Bone marrow (tissue), 2 donors: ENCODE results near the gene NXPE4.
"Not testable (repeated sequence)": the region's sequence is repeated elsewhere in the genome, so short reads cannot be mapped to it uniquely, and the experiment has no call there.

Experiments used
- DNase-seq, 2 donors: peaks; one replicate each; lab custom pipeline; 2025; lab: John Stamatoyannopoulos, UW

Gene NXPE4

DNA sequence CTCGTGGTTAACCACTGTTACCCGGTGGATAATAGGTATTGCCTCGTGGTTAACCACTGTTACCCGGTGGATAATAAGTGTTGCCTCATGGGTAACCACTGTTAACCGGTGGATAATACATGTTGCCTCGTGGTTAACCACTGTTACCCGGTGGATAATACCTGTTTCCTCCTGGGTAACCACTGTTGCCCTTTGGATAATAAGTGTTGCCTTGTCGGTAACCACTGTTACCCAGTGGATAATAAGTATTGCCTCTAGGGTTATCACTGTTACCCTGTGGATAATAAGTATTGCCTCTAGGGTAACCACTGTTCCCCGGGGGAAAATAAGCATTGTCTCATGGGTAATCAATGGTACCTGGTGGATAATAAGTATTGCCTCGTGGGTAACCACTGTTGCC is 15.0 kb upstream of the NXPE4 start:
- no peak for DNase-seq

DNA sequence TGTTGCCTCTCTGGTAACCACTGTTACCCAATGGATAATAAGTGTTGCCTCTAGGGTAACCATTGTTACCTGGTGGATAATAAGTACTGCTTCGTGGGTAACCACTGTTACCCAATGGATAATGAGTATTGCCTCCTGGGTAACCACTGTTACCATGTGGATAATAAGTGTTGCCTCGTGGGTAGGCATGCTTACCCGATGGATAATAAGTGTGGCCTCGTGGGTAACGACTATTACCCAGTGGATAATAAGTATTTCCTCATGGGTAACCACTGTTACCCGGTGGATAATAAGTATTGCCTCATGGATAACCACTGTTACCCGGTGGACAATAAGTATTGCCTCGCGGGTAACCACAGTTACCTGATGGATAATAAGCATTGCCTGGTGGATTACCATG is 13.8 kb upstream of the NXPE4 start:
- DNase-seq, result no peak

DNA sequence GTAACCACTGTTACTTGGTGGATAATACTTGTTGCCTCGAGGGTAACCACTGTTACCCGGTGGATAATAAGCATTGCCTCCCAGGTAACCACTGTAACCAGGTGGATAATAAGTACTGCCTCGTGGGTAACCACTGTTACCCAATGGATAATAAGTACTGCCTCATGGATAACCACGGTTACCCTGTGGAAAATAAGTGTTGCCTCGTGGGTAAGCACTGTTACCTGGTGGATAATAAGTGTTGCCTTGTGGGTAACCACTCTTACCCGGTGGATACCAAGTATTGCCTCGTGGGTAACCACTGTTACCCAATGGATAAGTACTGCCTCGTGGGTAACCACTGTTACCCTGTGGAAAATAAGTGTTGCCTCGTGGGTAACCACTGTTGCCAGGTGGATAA is 13.0 kb upstream of the NXPE4 start:
- DNase-seq, result not testable (repeated sequence)

DNA sequence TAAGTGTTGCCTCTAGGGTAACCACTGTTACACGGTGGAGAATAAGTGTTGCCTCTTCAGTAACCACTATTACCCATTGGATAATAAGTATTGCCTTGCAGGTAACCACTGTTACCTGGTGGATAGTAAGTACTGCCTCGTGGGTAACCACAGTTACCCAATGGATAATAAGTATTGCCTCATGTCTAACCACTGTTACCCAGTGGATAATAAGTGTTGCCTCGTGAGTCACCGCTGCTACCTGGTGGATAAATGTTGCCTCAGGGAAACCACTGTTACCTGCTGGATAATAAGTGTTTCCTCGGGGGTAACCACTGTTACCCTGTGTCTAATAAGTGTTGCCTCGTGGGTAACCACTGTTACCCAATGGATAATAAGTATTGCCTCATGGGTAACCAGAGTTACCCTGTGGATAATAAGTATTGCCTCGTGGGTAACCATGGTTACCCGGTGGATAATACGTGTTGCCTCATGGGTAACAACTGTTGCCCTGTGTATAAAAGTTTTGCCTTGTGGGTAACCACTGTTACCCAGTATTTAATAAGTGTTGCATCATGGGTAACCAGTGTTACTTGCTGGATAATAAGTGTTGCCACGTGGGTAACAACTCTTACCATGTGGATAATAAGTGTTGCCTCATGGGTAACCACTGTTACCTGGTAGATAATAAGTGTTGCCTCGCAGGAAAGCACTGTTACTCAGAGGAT is 12.3 kb upstream of the NXPE4 start:
- DNase-seq, result no peak

DNA sequence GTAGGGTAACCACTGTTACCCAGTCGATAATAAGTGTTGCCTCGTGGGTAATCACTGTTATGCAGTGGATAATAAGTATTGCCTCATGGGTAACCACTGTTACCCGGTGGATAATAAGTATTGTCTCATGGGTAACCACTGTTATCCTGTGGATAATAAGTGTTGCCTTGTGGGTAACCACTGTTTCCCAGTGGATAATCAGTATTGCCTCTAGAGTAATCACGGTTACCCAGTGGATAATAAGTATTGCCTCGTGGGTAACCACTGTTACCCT is 11.2 kb upstream of the NXPE4 start:
- not testable (repeated sequence) for DNase-seq

DNA sequence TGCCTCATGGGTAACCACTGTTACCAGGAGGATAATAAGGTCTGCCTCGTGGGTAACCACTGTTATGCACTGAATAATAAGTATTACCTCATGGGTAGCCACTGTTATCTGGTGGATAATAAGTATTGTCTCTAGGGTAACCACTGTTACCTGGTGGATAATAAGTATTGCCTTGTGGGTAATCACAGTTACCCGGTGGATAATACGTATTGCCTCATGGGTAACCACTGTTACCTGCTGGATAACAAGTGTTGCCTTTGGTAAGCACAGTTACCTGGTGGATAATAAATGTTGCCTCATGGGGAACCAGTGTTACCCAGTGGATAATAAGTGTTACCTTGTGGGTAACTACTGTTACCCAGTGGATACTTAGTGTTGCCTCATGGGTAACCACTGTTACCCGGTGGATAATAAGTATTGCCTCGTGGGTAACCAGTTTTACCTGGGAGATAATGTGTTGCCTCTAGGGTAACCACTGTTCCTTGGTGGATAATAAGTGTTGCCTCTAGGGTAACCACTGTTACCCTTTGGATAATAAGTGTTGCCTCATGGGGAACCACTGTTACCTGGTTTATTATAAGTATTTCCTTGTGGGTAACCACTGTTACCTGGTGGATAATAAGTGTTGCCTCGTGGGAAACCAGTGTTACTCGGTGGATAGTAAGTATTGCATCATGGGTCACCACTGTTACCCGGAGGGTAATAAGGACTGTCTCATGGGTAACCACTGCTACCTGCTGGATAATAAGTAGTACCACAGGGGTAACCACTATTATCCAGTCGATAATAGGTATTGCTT is 10.6 kb upstream of the NXPE4 start:
- DNase-seq, result no peak

DNA sequence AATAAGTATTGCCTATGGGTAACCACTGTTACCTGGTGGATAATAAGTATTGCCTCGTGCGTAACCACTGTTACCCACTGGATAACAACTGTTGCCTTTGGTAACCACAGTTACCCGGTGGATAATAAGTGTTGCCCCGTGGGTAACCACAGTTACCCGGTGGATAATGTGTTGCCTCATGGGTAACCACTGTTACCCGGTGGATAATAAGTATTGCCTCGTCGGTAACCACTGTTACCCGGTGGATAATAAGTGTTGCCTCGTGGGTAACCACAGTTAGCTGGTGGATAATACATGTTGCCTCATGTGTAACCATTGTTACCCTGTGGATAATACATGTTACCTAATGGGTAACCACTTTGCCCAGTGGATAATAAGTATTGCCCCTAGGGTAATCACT is 9.8 kb upstream of the NXPE4 start:
- DNase-seq, result no peak

DNA sequence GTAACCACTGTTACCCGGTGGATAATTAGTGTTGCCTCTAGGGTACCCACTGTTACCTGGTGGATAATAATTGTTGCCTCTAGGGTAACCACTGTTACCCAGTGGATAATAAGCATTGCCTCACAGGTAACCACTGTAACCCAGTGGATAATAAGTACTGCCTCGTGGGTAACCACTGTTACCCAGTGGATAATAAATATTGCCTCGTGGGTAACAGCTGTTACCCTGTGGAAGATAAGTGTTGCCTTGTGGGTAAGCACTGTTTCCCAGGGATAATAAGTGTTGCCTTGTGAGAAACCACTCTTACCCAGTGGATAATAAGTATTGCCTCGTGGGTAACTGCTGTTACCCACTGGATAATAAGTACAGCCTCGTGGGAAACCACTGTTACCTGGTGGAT is 9.3 kb upstream of the NXPE4 start:
- no peak for DNase-seq

DNA sequence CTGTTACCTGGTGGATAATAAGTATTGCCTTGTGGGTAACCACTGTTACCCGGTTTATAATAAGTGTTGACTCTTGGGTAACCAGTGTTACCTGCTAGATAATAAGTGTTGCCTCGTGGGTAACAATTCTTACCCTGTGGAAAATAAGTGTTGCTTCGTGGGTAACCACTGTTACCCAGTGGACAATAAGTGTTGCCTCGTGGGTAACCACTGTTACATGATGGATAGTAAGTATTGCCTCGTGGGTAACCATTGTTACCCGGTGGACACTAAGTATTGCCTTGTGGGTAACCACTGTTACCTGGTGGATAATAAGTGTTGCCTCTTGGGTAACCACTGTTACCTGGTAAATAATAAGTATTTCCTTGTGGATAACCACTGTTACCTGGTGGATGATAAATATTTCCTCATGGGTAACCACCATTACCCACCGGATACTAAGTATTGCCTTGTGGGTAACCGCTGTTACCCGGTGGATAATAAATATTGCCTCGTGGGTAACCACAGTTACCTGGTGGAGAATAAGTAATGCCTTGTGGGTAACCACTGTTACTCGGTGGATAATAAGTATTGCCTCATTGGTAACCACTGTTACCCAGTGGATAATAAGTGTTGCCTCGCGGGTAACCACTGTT is 8.7 kb upstream of the NXPE4 start:
- DNase-seq, result no peak

DNA sequence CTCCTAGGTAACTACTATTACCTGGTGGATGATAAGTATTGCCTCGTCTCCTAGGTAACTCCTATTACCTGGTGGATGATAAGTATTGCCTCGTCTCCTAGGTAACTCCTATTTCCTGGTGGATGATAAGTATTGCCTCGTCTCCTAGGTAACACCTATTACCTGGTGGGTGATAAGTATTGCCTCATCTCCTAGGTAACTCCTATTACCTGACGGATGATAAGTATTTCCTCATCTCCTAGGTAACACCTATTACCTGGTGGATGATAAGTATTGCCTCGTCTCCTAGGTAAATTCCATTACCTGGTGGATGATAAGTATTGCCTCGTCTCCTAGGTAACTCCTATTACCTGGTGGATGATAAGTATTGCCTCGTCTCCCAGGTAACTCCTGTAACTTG is 7.6 kb upstream of the NXPE4 start:
- not testable (repeated sequence) for DNase-seq

DNA sequence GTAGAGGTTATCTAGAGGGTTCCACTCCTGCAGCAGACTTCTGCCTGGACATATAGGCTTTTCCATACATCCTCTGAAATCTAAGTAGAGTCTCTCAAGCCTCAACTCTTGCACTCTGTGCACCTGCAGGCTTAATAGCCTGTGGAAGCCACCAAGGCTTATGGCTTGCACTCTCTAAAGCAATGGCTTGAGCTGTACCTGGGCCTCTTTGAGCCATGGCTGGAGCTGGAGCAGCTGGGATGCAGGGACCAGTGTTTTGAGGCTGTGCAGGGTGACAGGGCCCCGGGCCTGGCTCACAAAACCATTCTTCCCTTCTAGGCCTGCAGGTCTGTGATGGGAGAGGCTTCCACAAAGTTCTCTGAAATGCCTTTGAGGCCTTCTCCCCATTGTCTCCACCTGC is 2.9 kb upstream of the NXPE4 start:
- DNase-seq, result no peak

DNA sequence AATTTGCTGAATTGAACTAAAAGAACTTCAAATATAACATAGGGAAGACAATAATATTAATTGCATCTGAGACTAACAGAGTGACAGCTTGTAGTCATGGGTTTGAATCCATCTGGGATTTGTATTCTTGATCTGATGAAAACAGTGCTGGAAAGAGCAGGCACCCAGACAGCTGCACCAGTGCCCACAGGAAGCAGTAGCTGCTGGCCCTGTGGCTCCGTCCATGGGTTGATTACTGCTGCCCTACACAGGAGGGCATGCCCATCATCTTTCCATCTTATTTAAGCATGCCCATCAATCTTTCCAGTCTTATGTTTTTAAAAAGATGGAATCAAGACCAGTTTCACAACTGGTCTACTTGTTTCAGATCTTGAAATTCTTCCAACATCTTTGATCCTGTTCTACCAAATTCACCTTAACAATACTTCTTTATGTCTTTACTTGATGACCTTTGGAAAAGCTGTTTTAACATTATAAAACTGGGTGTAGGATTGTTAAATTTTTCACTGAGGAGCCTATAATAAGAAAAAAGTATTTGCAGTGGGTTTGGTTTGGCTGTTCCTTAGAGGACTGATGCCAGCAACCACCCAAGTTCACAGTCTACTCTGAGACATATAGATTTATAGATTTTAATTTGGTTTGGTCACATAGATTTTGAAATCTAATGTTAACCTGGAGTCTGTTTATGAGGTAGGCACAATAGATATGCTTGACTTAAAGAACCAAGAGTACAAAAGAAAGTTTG is 761 bp upstream of the NXPE4 start:
- no peak for DNase-seq

DNA sequence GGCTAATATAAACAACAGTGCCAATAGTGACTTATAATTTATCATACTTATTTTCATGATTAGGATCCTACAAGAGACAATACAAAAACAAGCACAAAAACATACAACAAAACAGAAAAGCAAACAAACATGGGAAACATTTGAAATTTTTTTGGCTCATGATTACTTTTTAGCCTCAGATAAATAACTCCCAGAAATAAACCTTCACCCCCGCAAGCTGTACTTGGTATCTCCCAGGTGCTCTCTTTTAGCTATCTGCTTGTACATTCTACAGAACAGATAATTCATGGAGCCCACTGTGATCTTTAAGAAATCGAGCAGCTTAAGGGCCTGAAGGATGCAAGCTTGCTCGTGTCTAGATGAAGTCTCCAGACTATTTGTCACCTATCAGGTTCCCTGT is 883 bp downstream of the NXPE4 start:
- DNase-seq, result no peak

DNA sequence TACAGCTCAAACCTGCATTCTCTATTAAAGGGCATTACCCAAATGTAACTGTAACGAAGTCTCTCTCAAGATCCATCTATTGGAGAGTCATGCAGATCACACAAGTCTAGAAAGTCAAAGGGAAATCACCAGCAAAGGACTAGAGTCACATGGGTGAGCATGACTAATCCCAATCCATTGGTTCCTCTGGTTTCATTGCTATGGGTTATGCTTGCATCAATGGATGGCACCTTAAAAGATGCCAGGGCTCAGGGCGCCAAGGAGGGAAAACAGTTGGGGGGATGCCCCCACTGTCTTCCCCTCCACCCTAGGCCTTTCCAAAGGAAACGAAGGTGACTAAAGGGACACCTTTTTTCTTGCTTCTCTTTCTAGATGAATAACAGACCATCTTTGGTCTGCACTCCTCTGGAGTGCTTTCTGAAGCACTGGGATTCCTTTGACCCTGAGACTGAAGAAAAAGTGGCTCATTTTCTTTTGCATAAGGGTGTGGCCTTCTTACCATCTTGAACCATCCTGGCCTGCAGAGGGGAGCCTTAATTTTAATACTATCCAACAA is 8.1 kb downstream of the NXPE4 start:
- no peak for DNase-seq

DNA sequence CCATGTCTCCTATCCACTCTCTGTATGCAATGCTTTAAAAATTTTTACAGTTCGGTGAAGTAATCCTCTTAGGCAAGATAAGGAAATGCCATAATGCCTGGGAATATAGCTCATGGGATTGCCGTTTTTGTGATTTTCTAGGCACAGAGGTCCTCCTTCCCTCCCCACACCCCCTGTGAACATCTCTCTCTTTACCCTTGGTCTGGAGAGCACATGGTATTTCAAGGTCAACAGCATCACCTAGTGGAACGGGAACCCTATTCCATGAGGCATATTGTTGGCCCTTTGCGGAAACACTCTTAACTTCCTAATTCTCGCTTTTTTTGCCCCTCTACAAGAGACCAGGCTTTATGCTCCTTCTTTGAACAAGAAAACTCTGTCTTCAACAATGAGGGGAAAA is 8.8 kb downstream of the NXPE4 start:
- DNase-seq, result no peak

DNA sequence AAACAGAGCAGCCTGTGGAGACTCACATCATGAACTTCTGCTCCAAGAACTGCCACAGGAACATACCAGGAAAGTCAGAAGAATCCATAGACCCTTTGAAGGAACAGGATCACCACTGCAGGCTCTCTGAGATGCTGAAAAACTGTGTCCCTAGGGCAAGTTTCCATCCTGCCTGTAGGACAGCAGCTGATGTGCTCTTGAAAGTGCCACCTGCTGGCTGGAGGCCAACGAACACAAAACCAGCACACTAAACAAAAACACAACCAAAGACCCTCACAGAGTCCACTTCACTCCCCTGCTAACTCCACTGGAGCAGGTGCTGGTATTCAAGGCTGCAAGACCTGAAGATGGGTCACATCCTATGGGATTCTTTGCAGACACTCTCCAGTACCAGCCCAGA is 23.9 kb downstream of the NXPE4 start:
- DNase-seq, result no peak

DNA sequence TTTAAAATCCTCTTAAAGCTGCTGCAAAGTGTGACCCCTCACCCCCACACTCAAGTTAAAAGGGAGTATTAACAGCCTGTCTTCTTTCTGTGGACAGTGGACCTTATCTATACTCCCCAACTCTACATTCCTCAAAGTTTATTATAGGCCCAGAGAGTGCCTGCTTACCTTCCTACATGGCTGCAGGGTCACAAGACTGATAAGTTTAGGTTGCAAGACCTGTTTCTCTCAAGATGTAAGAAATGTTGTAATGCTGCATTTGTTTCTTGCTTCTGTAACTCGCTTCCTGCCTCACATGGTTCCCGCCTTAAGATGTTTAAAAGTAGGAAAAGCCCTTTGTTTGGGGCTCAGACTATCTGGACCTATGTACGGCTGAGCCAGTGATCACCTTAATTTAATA is 25.8 kb downstream of the NXPE4 start:
- DNase-seq, result no peak

DNA sequence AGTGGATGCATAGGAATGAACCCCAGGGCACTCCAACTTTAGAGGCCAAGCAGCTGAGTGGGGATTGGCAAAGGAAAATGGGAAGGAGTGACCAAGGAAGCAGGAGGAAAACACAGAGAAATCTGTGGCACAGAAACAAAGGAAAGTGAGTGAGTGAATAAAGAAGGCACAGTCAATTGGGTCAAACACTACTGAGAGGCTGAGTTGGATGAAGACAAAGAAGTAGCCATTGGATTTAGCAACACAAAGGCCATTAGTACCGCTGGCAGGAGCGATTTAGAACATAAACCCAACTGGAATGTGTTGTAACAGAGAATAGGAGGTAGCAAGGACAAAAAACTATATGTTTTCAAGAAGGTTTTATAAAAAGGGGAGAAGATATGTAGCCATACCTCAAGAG is 29.3 kb downstream of the NXPE4 start:
- DNase-seq, result no peak

DNA sequence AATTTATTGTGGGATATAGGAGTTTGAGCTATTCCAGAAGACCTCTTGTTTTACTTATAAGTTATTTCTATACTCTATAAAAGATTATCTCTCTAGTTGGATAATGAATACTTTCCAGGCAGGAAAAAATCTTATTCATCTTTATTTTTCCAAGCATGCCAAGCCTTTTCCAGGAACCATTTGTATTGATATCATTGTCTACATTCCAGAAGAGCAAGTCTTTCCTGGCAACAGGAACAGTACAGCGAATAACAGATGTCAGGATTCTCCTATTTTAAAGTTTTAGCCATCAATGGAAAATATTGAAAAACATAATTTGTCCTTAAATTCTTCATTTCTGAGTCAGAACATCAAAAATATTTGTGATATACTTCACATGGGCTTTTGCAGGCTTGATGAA is 30.8 kb downstream of the NXPE4 start:
- no peak for DNase-seq

DNA sequence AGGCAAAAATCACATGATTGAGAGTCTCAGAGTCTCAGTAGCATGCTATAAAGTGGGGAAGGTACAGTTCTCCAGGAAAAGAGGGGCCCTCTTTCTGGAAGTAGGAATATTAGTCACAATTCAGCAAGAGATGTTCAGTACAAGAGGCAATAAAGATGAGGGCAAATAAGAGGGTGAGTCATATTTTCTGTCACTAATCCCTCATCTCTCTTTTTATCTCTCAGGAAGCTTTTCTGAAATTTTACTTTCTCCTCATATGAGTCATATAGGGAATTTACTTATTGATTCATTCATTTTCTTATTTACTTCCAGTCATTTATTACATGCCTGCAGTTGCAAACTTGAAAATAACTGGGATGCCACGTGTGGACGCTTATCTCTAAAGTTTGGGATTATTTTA is 32.5 kb downstream of the NXPE4 start:
- no peak for DNase-seq

DNA sequence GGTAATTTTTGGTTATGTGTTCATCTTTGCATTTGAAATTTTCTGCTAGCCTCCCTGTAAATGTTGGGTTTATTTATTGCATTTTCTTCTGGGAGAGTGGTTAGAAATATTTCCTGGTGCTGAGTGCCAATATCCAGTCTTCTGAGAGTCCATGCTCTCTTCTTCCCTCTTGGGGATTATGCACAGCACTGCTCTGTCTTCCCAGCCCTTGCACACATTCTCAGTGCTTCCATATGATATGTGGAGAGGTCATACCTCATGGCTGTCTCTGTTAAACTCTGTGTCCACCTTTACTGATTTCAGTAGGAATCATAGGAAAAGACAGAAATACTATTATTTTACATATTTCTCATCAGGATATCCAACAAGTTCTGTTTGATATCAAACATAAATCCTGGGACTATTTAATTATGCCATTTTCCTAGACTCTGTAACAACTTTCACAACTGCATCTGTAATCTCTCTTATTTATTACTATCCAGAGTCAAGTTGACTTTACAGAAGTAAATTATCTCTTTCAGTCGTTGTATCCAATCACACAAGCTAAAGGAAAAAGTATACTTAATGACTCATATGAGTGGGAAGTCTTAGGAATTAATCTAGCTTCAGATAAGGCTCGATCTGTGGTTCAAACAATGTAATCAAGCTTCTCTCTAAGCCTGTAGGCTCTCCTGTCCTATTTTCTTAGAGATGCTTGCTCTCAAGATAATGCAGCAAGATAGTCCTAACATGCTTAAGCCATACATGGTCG is 33.2 kb downstream of the NXPE4 start:
- no peak for DNase-seq
